Measurements from ENCODE around the gene MAGI2.

The MAGI2 gene

DNA sequence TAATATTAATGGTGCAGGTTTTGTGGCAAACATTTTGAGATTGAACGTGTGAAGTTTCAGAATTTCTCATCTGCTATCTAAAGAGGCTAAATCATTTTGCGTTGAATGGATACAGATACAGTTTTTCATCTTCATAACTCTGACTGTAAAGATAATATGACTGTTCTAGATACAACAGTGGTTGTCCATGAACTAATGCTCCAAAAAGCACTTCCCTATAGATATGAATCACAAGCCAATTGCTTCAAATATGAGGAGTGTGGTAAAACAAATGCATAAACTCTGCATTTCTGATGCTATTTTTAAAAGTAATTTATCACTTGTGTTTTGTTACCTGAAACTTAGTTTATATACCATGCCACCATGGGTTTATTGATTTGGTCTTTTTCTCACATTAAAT is 750.1 kb downstream of the MAGI2 start:
- no peak for ATAC-seq

DNA sequence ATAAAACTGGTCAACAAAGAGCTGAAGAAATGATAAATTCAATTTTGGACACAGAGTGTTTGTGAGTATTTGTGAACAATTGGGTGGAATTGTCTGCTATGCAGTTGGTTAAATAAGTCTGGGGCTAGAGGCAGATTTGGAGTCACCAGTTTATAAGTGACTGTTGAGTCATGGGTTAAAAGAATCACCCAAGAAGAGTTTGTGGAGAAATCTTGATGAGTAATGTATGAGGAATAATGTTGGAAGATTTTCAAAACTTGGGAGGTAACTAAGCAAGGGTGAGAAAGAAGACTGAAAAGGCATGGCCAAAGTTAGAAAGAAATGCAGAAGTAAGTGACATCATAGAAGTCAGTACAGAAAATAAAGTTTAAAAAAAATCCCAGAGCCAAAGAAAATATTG is 750.7 kb downstream of the MAGI2 start:
- ATAC-seq, result no peak

DNA sequence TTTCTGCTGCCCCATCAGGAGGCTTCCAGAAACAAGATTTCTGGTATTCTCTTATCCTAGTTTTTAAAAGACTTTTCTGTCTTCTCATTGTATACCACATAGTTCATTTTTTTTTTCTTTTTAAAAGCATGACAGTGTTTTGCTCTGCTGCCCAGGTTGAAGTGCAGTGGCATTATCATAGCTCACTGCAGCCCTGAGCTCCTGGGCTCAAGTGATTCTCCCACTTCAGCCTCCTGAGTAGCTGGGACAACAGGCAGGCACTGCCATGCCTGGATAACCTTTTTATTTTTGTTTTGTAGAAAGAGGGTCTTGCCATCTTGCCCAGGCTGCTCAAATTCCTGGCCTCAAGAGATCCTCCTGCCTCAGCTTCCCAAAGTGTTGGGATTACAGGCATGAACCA is 757.6 kb downstream of the MAGI2 start:
- no peak for ATAC-seq

DNA sequence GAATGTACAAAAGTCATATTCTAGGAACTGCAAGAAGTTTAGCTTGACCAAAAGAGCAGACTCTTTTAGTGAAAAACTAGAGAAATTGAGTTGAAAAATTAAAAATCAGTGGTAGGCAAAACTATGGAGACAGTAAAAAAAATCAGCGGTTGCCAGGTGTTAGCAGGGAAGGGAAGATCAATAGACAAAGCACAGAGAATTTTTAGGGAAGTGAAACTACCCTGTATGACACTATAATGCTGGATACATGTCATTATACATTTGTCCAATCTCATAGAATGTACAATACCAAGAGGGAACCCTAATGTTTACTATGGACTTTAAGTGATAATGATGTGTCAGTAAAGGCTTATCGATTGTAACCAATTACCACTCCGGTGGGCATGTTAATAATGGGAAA is 761.9 kb downstream of the MAGI2 start:
- ATAC-seq, result no peak

DNA sequence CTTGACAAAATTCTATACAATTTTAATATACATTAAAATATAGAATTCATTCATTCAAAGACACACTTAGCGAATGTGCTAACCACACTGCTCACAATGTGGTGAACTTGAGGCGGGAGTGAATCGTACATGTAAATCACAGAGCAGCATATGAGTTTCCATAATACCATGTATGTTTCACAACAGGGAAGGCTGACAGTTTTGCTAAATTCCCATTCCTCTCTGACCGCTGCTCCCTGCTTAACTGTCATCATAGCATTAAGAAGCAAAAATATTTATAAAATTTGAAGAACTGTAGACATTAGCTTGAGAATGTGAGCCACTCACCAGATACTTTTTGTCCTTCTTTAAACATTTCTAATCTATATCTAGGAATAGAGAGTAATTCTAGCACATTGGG is 763.3 kb downstream of the MAGI2 start:
- no peak for ATAC-seq

DNA sequence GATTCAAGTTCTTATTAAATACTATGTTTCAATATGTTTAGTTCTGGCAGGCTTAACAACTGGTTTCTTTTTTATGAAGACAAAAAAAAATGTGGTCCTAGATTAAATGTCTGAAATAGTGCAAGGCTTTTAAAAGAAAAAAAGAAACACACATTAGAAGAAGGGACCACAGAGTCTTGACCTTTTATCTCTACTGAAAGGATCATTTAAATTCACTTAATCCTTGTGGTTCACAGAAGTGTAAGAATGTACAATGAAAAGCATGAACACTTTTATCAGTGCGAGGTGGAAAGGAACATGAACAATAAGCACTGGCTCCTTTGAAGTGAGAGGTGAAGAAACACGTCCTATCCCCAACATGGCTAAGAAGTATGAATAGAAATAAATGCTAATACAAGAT is 765.1 kb downstream of the MAGI2 start:
- no peak for ATAC-seq

DNA sequence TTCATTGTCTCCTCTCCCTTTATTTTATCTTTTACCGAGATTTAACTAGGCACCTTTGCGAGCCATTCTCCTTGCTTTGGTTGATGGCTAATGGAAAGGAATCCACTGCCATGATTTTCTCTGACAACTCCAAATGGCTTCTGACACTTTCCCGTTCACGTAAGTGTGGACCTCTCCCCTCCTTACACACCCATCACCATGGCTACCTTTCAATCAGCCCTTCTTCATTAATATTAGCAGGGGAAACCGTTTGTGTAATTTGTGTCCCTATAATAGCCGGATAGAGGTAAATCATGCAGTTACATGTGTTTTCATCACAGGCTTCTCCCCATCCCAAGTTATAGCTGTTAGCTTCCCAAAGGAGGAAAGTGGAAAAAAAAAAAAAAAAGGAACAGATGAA is 767.3 kb downstream of the MAGI2 start:
- ATAC-seq, result no peak

DNA sequence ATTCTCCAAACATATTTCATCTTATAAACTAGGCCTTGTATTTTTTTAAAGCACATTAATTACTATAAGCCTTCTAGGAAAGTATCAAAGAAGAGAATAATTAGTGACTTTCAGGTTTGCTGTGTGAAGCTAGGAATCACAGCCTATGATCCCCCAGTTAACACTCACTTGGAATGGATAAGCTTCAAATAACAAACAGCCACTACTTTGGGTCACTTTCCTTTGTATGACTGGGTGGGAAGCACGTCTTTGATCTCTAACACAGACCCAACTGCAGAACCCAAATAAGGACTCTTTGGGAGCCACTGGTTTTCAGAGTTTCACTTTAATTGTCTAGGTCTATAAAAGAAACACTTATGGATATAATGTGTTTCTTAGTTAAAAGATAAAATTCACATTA is 769.3 kb downstream of the MAGI2 start:
- no peak for ATAC-seq

DNA sequence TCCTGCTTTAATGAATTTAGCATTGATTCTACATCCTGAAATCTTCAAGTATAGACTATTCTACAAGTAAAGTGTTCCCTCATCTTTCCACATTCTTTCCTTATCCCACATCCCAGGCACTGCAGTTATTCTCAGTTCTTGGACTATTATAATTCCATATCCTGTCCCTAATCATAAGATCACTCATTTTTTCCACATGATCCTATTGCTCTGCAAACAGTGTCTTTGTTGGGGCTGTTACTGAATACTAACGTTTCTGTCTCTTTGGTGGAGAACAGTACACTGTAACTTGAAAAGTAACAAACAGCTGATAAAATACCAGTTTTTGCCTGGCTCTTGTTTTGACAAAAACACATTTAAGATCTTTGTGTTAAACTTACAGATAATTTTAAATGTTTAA is 769.9 kb downstream of the MAGI2 start:
- no peak for ATAC-seq

DNA sequence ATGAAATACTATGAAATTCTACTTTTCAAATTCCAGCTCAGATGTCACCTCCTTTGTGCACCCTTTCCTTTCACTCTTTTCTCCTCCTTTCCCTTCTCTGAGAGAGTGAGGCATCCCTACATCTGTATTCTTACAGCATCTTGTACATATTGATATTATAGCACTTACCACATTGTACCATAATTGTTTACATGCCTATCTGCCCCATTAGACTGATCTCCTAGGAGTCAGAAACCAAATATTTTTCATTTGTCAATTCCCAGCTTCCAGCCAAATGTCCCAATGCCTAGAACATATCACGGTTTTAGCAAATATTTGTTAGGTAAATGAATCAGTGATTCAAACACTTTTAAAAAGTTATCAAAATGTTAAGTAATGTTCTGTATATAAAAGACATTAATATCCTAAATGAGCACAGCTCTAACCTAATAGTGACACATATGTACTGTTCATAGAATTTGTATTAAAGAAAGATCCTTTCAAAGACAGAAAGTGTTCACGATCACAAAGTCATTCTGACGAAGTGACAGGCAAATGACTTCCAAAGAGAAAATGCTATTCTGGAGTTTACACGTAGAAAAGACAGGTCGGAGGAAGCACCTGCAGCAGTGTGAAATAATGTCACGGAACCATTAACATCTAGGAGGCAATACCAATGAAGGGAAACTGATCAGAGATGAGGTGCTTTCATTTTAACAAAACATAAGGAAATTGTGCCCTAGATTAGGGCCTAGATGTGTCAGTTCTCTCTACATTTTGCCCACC is 774.2 kb downstream of the MAGI2 start:
- ATAC-seq, result no peak

DNA sequence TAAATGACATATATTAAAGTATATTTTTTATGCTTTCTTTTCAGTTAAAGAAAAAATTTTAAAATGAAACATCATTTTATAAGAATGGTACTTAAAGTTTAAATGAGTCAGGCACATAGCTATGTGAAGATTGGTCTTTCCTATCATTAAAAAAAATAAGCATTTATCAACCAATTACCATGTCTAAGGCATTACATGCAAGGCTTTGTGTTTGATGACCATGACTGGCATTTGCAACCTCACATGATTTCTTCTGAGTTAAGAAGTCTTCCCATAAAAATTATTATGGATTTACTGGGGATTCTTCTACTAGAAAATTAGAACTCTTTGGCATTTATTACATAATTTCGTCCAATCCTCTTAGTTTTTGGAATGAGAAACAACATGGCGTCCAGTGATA is 776.1 kb downstream of the MAGI2 start:
- ATAC-seq, result no peak

DNA sequence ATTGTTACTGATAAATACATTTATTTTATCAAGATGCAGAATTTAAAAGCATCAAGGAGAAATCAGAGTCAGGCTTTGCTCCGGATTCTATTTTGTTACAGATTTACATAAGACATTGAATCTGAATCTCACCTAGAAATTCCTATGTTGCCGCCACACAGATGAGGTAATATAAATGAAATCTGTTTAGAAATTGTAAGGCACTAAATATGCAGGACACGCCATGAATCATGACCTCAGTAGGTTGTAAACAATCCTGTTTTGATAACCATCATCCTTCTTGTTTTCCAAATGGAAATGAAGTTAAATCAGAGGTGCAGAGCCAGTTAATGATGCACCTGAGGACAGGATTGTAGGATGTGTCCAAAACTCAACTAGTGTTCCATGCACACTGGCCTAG is 778.0 kb downstream of the MAGI2 start:
- no peak for ATAC-seq

DNA sequence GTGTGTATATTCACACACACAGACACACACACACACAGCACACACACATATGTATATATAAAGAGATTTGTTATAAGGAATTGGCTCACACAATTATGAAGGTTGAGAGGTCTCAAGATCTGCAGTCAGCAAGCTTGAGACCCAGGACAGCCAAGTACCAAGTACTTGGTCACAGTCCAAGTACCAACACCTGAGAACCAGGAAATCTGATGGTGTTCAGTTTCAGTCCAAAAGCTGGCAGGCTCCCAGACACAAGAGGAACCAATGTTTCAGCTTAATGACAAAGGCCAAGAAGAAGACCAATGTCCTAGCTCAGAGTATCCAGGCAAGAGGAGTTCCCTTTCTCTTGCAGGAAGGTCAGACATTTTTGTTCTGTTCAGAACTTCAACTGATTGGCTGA is 780.2 kb downstream of the MAGI2 start:
- ATAC-seq, result no peak

DNA sequence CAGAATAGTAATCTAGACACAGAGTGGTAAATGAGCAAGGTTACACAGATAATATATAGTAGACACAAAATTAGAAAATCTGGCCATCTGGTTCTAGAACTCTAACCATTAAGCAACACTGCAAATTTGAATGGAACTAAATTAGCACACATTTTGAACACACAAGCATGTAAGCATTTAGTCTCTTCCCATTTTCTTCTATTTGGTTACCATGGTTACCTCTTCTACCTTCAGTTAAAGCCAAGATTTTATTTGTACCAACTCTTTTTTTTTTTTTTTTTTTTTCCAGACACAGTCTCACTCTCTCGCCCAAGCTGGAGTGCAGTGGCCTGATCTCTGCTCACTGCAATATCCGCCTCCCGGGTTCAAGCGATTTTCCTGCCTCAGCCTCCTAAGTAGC is 790.5 kb downstream of the MAGI2 start:
- no peak for ATAC-seq

DNA sequence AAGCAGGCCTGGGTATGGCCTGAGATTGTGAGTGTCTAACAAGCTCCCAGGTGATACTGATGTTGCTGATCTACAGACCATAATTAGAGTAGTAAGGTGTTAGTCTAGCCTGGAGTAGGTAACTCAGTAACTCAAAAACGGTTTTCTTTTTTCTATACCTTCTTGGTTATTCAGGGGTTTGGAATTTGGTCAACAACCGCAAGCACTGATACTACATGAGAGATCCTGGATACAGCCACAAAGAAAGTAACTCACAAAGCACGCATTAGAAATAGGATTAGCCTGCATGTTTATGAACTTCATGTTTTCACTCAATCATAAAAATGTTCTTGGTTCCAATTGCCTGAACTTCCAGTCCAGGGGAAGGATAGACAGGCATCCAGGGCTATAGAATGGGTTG is 803.5 kb downstream of the MAGI2 start:
- no peak for ATAC-seq

DNA sequence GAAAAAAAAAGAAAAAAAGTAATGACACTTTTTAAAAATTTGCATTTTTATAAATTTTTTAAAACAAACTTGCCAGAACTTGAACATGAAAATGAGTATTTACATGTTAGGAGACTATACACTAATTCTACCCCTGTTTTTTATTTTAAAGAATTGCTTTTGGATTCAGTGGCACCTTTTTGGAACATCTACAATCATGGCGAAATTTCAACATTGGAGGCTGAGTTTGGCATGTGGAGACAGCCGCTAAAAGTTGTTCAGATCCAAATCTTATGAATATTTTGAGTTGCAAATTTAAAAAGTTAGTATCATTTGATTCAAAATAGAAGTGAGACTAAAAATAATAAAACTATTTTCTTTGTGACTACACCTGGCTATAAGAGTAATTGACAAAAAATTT is 804.2 kb downstream of the MAGI2 start:
- no peak for ATAC-seq

DNA sequence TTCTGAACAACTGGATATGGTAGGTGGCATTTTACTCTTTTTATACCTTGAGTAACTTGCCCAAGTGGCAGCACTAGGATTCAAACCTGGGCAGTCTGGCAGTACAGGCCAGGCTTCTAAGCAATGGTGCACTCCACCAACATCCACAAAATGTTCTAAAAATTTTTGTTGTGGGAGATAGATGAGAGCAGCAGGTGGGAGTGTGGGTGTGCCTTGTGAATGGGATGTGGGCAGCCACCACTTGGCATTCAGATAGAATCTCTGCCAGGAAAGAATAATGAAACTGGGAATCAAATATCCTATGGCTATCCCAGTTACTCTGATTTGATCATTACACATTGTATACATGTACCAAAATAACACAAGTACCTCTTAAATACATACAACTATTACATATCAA is 810.7 kb downstream of the MAGI2 start:
- ATAC-seq, result no peak

DNA sequence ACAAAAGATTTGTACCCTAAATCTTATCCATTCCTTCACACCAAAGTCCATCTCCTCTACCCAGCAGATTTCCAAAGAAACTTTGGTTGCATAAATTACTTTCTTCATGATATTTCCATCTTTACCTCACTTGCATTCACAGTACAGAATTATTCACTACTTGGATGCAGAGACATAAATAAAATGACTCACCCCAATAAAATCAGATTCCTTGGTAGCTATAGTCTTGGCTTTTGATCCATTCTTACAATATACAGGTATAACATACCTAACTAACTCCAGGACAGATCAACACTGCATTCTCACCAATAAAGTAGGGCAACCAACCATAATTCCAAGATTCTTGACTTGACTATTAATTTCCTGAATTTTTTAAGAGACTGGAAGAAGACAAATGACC is 815.1 kb downstream of the MAGI2 start:
- no peak for ATAC-seq

DNA sequence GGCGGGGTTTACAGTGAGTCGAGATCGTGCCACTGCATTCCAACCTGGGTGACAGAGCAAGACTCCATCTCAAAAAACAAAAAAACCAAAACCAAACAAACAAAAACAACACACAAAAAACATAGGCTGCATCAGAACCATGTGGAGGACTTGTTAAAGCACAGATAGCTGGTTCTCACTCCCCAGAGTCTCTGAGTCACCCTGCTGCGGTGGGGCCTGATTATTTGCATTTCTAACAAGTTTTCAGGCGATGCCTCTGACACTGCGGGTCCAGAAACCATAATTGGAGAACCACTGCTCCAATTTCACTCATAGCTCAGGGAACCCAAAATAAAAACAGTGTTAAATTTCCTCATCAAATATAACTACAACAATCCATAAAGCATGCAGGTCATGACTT is 816.7 kb downstream of the MAGI2 start:
- no peak for ATAC-seq

DNA sequence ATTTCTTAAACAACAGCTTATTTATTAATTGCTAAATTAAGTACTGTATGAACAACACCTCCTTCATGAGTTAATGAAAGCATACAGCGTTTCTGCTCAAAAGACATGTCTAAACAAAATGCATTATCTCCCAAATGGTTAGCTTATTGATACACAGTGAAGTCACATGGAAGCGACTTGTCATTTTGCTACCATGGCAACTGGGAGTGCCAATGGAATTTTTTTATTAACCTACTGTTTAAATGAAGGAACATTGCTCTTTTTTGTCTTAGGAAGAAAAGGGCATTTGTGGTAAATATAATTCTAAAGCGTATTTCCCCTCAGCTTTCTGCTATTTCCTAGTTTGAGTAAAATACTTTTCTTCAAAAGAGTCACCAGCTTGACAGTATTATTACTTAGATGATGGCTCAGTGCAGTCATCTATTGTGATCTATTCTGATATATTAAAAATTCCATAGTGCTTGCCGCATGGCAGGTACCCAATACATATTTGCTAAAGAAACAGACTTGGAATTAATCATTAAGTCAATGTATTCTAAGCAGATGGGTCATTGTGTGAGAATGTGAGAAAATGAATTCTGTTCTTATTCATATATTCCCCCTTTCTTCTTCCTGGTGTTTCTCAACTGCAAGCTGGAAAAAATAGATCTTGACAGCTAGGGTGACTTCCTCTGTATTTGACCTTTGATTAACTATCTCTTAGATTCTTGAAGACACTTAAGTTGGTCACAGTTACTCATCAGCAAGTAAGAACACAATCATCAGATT is 818.3 kb downstream of the MAGI2 start:
- no peak for ATAC-seq

DNA sequence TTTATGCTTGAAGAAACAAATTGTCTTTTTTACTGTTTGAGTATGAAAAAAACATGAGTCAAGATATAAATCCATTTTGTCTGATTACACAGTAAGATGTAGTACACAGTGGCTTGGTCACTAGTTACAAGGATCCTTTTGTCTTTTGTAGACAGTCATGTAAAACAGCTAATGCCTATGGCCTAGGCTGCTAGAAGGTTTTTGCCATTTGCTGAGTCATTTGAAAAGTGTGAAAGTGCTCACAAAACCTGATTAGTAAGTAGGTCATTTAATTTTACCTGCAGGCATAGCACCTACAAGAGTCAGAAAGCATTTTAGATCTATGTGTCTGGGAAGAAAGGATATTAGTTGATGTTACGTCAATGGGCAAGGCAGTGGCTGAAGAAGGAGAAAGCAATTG is 819.4 kb downstream of the MAGI2 start:
- ATAC-seq, result no peak

DNA sequence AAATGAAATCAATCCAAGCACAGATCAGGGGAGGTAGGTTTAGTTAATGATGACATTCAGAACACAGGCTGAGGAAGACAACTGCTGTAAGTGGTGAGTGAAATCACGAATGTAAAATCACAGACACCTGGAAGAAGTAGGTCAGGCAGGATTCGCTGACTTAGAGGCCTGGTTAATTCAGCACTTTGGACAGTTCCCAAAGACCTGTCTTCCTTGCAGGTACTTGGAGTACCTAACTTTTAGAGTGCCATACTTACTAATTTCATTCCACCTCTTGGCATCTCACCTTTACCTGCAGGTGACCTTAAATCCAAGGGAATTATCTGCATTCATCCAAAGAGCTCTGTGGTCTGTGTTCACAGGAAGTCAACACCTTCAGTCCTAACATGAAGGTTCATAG is 832.5 kb downstream of the MAGI2 start:
- ATAC-seq, result no peak

DNA sequence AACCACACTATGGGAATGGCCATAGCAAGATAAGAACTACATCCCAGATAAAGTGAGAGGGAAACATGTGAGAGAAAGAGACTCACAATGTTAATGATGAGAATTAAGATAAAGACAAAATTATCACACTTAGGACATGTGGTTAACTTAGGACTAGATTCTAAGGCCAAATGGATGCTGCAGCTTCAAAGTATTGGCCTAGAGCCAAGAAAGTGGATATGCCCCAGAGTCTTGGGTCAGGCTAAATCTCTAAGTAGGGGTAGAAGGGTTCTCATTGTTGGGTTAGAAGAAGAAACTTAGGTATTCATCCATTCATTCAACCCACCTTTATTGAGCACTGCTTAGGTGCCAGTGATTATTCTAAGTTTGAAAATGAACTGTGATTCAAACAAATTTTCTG is 836.9 kb downstream of the MAGI2 start:
- no peak for ATAC-seq

DNA sequence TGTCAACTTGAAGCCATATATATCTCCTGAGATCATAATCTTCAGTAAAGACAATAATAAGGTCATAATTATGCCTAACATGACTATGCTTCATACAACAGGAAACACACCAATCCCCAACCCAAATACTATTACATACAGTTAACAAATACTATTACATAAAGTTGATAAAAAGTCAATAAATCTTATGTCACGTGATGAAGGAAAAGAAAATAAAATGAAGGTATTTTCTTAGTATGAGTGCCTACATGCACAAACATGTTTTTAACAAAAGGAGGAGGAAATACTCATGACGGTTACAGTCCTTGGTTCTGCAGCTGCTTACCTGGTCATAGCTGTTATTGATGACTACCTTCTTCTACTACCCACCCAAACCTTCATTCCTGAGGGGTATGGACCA is 844.2 kb downstream of the MAGI2 start:
- no peak for ATAC-seq

DNA sequence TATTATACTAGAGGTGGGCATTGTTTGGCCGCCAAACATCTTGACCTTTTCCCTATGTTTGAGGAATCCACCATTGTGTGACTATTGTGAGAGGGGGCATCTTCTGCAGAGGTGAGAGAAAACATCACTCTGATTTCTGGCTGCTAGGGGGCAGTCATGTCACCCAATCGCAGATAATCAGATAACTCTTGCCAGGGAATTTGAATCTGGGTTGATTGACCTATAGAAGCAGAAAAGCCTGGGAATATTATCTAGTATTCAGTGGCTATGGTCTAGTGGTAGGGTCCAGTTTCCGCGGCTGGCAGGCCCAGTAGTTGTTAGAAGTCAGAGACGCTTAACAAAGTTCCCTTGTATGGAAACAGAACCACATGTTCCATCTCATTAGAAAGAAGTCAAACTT is 846.4 kb downstream of the MAGI2 start:
- ATAC-seq, result no peak
